ENCODE measurements around the gene RABGAP1L.

The RABGAP1L gene

DNA sequence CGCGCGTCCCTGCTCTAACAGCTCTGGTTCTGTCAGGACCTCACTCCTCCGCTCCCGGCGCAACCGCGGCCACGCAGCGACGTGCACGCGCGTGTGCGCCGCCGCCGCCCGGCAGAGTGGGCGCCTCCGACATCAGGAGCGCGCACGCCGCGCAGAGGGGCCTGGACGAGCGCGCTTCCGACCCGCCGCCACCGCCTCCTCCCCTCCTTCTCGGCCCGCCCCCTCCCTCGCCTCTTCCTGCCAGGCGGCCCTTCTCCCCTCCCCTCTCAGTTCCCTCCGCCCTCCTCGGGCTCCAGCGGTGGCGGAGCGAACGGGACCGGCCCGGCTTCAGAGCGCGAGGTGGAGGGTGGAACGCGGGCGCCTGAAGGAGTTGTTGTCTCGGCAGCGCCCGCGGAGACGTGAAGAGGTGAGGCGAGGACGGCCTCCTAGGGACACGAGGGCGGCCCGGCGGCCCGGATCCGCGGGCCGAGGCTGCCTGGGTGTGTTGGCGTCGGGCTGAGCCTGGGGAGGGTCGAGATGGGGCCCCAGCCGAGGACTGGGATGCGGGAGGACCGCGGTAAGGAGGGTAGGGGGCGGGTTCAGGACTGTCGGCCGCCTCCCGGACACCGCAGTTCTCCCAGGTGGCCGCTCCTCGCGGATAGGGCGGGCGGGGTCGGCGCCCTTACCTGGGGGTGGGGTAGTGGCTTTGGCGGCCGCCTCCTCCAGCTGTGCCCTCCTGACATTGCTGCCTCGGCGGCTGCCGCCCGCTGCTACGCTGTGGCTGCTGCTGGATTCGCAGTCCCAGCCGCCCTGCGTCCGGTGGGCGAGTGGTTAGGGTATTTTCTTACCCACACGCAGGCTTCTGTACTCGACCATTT is at the start of gene RABGAP1L:
Gene RABGAP1L (plus strand): TSS at position 269 of the 857 bp plus-strand sequence.
- TF ChIP-seq, protein P1, sequence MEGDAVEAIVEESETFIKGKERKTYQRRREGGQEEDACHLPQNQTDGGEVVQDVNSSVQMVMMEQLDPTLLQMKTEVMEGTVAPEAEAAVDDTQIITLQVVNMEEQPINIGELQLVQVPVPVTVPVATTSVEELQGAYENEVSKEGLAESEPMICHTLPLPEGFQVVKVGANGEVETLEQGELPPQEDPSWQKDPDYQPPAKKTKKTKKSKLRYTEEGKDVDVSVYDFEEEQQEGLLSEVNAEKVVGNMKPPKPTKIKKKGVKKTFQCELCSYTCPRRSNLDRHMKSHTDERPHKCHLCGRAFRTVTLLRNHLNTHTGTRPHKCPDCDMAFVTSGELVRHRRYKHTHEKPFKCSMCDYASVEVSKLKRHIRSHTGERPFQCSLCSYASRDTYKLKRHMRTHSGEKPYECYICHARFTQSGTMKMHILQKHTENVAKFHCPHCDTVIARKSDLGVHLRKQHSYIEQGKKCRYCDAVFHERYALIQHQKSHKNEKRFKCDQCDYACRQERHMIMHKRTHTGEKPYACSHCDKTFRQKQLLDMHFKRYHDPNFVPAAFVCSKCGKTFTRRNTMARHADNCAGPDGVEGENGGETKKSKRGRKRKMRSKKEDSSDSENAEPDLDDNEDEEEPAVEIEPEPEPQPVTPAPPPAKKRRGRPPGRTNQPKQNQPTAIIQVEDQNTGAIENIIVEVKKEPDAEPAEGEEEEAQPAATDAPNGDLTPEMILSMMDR (IDR thresholded peaks at IDR 0.05; ENCODE audit: insufficient read depth, low read depth, low read length, missing control alignments): no peak
- H3K4me3 ChIP-seq (ENCODE audit: low read length): peak within 1 kb of the TSS; percentile 74
- peak; percentile 96 for DNase-seq (ENCODE audit: low read depth)

DNA sequence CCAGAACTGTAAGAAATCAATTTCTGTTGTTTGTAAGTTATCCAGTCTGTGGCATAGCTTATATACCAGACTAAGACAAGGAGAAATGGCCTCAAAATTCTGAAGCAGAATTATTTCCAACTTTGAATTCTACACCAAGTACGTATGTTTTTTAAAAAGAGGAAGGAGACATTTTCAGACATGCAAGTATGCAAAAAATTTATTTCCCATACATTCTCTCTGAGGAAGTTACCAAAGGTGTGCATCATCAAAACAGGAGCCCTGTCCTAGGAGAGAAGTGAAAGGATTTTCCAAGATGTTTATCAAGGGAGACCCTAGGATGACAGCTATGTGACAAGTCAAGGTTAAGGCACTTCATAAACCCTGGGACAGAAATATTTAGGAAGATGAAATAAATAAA is 49.3 kb upstream of the RABGAP1L start:
- TF ChIP-seq, protein P1 (IDR thresholded peaks at IDR 0.05; ENCODE audit: insufficient read depth, low read depth, low read length, missing control alignments): no peak
- DNase-seq (ENCODE audit: low read depth): no peak
- no peak overlapping the region for H3K4me3 ChIP-seq (ENCODE audit: low read length)

DNA sequence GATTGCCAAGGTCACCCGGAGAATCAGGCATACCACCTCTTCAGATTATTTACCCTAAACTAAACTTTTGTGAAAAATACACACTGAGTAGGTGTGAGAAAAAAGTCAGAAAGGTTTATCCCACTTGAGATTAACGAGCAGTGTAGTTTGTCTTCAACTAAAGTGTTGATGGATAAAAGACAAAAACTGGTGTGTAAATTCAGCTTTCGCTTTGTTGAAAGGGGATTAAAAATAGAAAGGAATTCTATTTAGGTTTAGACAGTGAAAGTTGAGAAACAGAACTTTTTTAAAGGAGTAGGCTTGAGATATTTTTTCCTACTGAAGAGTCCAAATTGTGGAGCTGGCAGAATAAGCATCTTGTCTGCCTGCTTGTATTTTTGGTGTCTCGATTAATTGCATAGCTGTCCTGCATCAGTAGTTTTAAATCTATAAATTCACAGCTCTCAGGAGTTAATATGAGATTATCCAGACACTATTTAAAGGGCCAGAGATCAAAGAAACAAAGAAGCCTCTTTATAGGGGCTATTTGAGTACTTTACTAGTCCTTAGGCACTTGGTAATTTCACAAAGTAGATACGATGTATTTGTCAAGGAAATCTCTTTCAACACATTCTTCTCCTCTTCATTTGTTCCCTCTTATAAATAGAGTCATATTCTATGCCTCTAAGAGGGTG is 46.7 kb upstream of the RABGAP1L start:
- no peak for DNase-seq (ENCODE audit: low read depth)
- no peak overlapping the region for H3K4me3 ChIP-seq (ENCODE audit: low read length)
- TF ChIP-seq, protein P1 (IDR thresholded peaks at IDR 0.05; ENCODE audit: insufficient read depth, low read depth, low read length, missing control alignments): no peak

DNA sequence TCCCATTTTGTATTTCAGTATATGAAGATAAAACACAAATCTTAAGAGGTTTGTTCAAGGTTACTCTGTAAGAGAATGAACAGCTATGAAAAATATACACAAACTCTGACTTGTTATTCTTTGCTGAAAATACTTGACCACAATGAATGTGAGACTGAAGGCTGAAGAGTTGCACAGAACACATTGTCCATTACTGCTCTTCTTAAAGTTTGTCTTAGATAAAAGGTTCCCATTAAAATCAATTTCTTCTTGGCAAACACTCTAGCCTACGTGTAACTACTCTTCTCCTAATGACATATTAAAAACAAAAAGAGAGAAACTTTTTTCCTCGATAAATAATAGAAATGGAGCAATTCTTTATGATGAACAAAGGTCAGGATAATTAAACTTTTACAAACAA is 45.2 kb upstream of the RABGAP1L start:
- TF ChIP-seq, protein P1 (IDR thresholded peaks at IDR 0.05; ENCODE audit: insufficient read depth, low read depth, low read length, missing control alignments): no peak
- DNase-seq (ENCODE audit: low read depth): no peak

DNA sequence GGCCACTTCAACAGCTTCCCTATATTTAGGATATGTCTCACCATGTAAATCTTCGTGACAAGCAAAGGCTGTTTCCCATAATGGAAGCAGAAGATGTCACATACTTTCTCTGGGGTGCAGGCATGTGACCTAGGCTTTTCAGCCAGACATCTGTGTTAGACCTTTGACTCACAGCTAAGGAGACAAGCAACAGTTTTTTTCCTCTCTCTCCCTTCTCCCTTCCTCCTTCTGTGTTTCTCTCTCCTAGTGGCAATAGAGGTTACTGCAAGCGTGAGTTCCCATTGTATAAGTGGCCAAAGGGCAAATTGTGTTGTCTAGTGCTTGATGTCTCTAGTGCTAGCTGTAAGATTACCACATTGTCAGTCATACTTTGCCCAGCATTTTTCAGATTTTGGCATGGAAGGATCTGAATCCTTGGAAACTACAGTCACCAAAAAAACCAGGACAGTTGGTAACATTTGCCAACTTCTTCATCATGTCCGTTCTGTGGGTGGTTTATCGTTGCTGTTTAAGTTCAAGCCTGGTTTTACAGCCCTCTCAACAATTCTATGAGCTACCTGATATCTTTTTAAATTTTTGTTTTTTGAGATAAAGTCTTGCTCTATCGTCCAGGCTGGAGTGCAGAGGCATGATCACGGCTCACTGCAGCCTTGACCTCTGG is 44.4 kb upstream of the RABGAP1L start:
- peak; percentile 76 for DNase-seq (ENCODE audit: low read depth)
- no peak overlapping the region for H3K4me3 ChIP-seq (ENCODE audit: low read length)
- TF ChIP-seq, protein P1 (IDR thresholded peaks at IDR 0.05; ENCODE audit: insufficient read depth, low read depth, low read length, missing control alignments): peak; percentile 87

More for the DNA sequence above, 45.2 kb upstream of the RABGAP1L start:
- H3K4me3 ChIP-seq (ENCODE audit: low read length): no peak overlapping the region

DNA sequence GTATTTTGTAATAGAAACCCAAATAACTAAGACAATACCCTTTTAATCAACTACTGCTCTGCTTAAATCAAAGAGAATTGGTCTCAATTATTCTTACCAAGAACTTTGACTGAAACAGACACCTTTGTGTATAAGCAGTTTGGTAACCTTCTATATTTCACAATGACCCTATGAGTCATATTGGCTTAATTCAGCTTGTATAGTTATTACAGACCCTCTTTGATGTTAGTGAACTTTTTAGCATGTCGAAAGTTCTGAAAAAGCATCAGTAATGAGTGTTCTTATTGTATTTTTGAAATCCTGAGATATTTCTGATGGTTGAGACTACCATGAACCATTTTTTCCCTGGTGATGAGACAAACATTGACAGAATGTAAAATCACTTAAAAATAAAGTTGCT is 43.3 kb upstream of the RABGAP1L start:
- TF ChIP-seq, protein P1 (IDR thresholded peaks at IDR 0.05; ENCODE audit: insufficient read depth, low read depth, low read length, missing control alignments): no peak
- H3K4me3 ChIP-seq (ENCODE audit: low read length): no peak overlapping the region
- DNase-seq (ENCODE audit: low read depth): peak; percentile 81
